ENCODE data around the gene ME1.
"Not testable (repeated sequence)": the region's sequence is repeated elsewhere in the genome, so short reads cannot be mapped to it uniquely, and the experiment has no call there.

The ME1 gene

DNA sequence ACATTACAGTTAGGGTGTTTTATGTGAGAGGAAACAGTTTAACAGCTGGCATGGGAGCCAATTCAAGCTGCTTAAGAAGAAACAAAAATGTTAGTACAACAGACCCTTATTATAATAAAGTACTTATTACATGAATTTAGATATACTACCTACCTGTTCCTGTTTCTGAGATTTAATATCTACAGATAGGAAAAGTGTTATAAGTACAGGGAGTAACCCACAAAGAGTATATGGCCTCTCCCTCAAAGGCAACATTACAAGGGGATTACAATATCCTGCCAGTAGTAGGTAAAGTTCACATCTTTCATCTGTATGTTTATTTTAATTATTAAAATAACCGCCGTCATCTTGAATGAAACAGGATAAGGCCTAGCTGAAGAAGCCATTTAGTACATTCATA is 1.8 kb upstream of the ME1 start:
- no peak for DNase-seq (ENCODE audit: low read depth in 2 of 3, low spot score in 2 of 3)

DNA sequence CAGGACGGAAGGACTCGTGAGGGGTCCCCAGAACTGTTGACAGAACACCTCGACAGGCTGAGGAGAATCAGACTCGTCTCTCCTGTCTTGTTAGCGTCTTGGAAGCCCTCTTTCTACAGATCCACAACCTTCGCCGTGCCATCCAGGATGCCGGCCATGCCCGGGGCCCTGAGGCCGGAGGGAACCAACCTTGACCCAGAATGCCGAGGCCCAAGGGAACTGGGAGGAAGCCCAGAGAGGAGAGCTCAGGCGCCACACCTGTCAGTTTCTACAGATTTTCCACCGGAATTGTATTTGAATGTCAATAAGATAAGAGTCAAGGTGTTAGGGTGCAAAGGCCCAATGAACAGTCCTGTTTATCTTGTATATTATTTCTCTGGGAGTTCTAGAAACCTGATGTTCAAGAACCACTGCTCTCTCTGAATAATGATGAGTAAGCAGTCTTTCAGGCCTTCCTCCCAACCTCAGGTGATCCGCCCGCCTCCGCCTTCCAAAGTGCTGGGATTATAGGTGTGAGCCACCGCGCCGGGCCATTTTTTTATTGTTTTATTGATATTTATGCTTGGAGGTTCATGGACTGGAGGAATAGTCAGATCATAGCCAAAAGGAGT is 799 bp upstream of the ME1 start:
- DNase-seq (ENCODE audit: low read depth in 2 of 3, low spot score in 2 of 3) = no peak

DNA sequence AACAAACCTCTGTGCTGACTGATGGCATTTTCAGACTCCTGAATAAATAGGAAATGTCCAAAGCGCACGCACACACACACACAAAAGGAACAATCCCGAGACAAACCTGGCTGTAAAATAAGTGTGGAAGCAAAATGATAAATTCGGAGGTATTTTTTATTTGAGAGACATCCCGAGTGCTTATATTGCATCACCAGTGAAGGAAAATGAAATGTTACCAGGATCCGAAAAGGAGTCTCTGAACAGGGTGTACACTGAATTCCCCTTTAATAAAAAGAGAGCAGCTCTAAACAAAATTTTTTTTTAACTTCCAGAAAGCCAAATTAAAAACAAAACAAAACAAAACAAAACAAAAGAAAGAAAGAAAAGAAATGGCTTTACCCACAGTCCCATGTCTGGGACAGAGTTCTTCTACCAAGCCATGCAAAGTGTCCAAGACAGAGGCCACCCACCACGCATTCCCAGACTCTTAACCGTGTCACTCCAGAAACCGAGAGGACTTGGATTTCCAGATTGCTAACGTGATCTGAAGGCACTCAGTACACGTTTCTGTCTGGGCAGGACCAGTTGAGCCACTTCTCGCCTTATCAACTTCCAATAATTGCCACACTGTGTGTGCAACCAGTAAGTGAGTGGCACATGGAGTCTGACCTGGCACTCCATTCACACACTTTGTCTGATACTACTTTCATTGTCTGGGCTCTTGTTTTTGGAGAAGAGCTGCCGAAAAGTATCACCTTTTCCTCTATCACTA is 817 bp downstream of the ME1 start:
- no peak for DNase-seq (ENCODE audit: low read depth in 2 of 3, low spot score in 2 of 3)

DNA sequence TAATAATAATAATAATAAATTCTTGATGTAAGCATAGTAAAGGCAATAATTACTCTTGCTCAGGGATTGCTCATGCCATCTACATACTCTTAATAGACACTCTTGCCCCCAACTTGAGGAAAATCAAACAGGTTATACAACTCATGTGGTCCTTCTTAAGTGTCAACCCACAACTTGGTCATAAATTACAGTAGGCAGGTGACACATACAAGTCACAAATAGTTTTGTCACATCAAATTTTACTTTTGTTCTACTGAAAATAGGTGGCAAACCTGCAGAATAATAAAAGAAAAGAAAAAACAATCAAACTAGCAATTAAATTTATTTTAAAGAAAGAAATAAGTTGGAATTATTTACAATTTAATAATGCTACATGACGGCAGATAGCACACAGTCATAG is 1.6 kb downstream of the ME1 start:
- DNase-seq (ENCODE audit: low read depth in 2 of 3, low spot score in 2 of 3) = no peak

DNA sequence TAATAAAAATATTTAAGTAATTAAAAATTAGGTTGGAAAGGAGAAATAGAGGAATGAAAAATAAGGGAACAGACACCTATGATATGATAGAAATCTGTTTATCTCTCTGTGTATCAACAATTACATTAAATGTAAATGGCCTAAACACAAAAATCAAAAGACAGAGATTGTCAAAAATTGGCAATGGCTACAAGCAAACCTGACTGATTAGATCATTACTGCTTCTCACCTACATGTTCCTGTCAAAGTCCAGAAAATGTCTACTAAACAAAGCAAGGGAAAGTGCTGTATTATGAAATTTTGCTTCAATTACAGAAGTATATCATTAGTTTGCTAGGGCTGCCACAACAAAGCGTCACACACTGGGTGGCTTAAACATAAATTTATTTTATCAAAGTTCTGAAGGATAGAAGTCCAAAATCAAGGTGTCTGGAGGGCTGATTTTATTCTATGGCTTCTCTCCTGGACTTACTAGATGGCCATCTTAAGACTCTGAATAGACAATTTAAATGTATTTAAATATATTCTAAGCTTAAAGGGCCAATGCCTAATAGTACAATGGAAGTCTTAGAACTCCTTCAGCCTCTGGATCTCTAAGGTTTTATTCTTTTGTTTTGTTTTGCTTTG is 6.3 kb downstream of the ME1 start:
- no peak for DNase-seq (ENCODE audit: low read depth in 2 of 3, low spot score in 2 of 3)

DNA sequence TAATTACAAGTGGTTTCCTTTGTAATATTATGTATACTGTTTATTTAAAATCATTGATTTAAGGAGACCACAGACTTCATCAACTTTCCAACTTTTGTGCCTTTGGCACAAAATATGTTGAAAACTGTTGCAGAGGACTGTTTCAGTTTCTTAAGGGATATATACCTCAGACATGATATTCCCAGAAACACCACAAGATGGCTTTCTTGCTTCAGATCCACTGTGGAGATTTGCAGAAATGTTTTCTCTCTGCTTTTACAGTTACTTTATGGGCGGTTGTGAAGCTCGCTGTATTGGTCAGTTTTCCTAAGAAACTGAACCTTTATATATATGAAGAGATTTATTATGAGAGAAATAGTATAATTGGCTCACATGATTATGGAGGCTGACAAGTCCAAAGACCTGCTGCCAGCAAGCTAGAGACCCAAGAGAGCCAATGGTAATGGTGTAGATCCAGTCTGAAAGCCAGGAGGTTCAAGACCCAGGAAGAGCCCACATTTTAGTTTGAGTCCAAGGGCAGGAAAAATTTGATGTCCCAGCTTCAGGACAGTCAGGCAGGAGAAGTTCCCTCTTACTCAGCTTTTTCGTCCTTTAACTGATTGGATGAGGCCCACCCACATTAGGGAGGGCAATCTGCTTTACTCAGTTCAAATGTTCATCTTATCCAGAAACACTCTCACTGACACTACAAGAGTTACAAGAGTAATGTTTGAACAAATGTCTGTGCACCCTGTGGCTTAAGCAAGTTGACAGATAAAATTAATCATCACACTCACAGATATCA is 12.8 kb downstream of the ME1 start:
- no peak for DNase-seq (ENCODE audit: low read depth in 2 of 3, low spot score in 2 of 3)

DNA sequence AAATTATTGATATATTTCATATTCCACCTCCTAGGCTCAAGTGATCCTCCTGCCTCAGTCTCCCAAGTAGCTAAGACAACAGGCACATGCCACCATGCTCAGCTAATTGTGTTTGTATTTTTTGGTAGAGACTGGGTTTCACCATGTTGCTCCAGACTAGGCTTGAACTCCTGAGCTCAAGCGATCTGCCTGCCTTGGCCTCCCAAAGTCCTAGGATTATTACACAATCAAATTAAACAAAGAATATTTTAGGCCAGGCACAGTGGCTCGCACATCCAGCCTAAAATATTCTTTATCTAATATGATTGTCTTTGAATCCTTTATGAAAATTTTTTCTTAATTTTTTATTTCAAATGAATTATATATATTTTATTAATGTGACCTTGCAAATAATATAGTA is 17.8 kb downstream of the ME1 start:
- DNase-seq (ENCODE audit: low read depth in 2 of 3, low spot score in 2 of 3) = no peak

DNA sequence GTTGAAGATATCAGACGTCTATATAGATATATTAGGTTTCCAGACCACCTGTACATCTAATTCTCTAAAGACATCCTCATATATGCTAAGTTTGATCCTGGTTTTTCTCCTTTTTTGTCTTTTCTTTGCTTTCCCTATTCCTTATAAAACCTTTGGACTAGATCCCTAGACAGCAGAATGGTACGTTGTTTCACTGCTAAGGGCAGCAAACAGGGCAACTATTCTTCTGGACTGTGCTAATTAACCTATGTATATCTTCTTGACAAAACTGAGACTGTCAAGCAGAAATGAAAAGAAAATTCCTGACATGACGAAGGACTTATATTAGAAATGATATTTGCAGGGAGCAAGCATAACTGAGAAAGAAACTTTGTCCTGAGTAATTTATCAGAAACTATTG is 19.1 kb downstream of the ME1 start:
- no peak for DNase-seq (ENCODE audit: low read depth in 2 of 3, low spot score in 2 of 3)

DNA sequence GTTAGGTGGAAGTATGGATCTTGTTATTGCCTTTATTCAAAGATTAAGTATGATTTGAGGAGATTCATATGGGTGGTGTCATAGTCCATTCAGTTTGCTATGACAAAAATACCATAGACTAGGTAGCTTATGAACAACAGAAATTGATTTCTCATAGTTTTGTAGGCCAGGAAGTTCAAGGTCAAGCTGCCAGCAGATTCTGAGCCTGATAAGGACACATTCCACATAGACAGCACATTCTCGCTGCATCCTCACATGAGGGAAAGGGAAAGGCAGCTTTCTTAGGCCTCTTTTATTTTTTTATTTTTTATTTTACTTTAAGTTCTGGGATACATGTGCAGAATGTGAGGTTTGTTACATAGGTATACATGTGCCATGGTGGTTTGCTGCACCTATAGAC is 27.7 kb downstream of the ME1 start:
- DNase-seq (ENCODE audit: low read depth in 2 of 3, low spot score in 2 of 3) = no peak

DNA sequence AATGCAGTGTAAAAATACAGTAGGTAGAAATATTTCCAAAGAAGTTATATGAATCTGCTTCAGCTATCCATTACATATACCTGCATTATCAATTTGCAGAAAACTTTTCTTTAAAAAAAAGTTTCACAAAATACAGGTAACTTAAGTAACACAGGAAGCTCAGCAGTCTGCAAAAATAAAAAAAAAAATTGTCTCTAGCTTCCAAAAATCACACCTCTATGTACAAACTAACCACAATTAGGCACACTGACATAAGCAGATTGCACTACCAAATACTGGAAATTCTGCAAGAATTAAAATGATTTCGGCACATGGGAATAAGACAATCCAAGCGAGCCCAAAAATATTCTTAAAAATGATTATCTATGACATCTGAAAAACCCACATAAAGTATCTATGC is 41.2 kb downstream of the ME1 start:
- no peak for DNase-seq (ENCODE audit: low read depth in 2 of 3, low spot score in 2 of 3)

DNA sequence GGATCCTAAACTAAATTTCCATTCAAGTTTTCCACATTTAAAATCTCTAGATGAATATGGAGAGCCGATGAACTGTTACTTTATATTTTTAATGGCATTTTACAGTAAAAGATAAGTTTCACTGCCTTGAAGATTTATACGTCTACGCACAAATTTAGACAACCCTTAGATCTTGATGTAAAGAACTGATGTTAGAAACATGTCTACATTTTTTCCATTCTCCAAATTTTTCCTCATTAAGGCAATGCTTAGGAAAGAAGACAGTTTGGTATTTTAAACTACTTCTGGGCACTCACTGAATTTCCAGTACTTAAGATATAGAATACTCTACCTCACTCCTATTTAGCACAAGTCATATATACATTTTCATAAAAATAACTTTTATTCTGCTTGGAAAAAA is 45.4 kb downstream of the ME1 start:
- DNase-seq (ENCODE audit: low read depth in 2 of 3, low spot score in 2 of 3) = no peak

DNA sequence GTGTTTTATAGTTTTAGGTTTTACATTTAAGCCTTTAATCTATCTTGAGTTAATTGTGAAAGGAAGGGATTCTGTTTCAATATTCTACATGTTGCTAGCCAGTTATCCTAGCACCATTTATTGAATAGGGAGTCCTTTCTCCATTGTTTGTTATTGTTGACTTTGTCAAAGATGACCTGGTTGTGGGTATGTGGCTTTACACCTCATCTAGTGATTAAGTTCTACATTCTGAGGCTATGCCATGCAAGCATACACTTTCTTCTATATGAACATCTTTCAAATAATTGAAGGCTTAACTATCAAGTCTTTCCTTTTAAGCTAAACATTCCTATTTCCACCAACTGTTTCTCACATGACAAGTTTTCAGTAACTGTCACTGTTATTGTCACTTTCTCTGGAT is 46.1 kb downstream of the ME1 start:
- DNase-seq (ENCODE audit: low read depth in 2 of 3, low spot score in 2 of 3) = no peak

DNA sequence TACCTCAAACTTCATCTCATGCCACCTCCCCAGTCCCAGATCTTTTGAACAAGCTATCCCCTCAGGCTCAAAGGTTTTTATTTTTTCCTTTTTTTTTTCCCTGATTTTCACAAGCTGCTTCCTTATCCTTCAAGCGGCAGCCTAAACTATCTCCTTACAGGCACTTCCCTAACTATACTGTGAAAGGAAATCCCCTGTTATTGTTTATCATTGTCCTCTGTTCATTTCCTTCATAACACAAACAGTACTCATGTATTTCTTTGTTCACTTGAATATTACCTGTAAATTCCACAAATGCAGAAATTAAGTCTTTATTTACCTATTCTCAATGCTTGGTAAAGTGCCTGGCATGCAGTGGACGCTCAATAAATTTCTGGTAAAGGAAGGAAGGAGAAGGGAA is 48.9 kb downstream of the ME1 start:
- no peak for DNase-seq (ENCODE audit: low read depth in 2 of 3, low spot score in 2 of 3)

DNA sequence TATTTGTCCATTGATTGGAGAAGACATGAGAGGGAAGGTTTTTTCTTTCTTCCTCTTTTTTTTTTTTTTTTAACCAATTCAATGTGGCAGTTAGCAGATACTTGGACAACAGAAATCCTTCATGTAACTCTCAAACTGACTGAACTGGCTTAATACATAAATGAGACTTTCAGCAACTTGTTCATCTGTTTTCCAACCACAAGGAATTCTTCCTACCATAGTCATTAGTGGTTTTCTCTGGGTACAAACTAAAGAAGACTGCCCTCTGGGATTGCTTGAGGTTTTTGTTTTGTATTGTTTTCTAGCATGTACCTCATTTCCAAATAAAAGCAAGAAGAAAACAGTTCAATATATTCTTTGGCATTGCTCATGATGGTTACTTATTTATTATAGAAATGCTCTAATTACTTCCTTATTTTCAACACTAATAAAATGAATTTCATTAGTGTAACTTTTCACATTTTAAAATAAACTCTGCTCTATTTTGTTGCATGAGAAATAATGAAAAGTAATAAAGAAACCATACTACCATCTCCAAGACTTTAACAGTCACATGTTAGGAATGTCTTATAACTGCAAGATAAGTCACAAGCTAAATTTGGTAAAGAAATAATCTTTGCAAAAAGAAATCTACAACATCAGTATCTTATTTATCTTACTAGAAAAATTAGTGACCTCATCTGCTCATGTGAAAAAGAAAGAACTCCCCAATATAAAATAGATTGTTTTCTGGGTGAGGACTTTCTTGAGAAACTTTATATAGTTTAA is 52.0 kb downstream of the ME1 start:
- DNase-seq (ENCODE audit: low read depth in 2 of 3, low spot score in 2 of 3) = no peak

DNA sequence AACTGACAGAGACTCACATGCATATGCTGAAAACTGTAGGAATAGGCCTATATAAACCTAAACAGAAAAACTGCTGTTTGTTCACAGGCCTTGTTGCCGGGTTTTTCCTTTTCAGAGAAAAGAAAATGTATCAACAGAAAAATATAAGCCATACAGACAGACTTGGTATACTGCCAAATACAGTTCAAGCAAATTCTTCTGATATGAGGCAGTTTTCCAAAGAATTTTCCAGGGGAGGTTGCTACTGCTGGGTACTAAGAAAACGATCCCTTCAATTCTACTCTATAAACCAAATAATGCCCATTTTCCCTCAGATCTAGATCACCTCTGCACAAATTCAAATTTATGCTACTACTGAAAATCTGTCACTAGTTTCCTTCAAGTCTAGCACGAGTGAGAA is 59.4 kb downstream of the ME1 start:
- no peak for DNase-seq (ENCODE audit: low read depth in 2 of 3, low spot score in 2 of 3)

DNA sequence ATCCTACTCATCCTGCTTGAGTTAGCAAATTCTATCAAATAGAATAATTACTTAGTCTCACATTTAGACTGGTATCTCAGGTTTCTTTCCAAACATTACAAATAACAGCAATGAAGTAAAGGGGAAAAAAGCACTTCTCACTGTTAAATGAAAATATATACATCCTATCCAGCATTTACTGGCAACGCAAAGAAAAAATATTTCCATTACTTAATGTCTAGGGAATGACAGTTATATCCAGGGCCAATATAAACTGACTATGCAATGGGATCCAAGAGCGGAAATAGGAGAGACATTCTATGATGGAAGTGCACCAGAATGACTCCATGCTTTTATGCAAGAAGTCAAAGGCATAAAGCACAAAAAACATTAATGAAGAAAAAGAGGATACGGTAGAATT is 60.3 kb downstream of the ME1 start:
- no peak for DNase-seq (ENCODE audit: low read depth in 2 of 3, low spot score in 2 of 3)

DNA sequence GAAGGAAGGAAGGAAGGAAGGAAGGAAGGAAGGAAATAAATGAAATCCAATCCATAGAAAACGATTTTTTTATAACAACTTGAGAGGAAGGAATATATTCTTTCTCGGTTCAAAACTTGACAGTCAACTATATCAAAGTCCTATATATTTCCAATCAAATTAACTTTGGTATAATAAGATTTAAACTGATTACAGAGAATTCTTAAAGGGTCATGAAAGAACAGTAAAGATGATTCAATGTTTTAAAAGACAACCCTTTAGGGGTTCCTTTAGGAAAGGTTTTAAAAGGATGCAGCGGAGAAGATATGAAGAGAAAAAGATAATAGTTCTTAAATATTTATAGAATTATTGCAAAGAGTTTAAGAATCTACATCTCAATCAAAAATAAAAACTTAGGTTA is 61.2 kb downstream of the ME1 start:
- no peak for DNase-seq (ENCODE audit: low read depth in 2 of 3, low spot score in 2 of 3)

DNA sequence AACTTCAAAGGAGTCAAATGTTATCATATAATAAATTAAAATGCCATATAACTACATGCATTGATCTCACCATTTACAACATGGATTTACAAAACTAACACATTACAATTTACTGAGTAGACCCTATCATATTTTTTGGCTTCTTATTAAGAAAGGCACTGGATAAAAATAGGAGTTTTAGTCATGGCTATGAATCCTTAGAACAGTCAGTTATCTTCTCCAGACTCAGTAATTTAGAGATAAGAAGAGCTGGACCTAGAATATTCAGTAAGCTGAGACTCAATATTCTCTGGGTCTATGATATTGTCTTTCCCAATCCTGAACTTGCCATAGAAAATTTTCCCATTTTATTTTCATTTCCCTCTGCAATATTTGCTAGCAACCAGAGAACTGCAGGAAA is 62.3 kb downstream of the ME1 start:
- DNase-seq (ENCODE audit: low read depth in 2 of 3, low spot score in 2 of 3) = no peak

DNA sequence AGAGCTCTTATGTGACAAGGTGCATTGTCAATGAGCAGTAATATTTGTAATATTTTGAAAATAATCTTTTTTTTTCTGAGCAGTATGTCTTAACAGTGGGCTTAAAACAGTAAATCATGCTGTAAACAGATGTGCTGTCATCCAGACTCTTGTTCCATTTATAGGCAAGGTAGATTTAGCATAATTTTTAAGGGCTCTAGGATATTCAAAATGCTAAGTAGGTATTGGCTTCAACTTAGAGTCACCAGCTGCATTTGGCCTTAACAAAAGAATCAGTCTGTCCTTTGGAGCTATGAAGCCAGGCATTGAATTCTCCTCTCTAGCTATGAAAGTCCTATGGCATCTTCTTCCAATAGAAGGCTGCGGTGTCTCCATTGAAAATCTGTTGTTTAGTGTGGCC is 63.7 kb downstream of the ME1 start:
- DNase-seq (ENCODE audit: low read depth in 2 of 3, low spot score in 2 of 3) = no peak

DNA sequence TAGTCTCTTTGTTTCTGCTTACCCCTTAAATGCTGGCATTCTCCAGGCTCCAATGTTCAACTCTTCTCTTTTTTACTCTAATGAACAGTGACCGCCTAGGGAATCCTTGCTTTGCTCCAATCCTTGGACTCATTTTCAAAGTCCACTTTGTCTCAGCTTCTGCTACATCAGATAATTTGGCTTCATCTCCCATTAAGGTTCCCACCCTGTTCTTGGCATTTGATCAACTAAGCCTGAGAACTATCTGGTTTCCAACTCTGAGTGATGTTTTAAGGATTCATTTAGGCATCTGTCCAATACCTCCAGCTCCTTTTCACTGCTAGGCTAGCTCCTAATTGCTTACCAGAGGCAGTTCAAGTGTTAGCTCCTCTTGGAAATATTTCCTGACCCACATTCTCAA is 64.9 kb downstream of the ME1 start:
- no peak for DNase-seq (ENCODE audit: low read depth in 2 of 3, low spot score in 2 of 3)

DNA sequence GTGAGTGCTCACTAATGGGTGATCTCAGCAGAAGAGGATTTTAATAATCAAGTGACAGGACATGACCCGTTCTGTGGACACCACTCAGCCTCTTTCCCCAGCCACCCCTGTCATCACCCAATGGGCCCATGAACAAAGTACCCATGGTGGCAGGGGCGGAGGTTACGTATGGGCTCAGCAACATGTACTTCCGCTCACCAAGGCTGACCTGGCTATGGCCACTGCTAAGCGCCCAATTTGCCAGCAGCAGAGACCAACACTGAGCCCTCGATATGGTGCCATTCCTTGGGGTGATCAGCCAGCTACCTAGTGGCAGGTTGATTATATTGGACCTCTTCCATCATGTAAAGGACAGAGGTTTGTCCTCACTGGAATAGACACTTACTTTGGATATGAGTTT is 68.5 kb downstream of the ME1 start:
- not testable (repeated sequence) for DNase-seq (ENCODE audit: low read depth in 2 of 3, low spot score in 2 of 3)
